ENCODE measurements around the gene ENTPD8. TPM values are rescaled to one million over a fixed set of nuclear protein-coding genes. Genes with fewer than 3 reads are reported as not detected.

The ENTPD8 gene
- total RNA-seq, 2 experiments from 2014 or later, result not detected

GRCh38 chr9:137416006-137416562 lies 25.1 kb downstream of the ENTPD8 start:
- ChIA-PET POLR2A (no interaction called here), CTCF (no interaction called here)
- Mint-ChIP-seq H3K36me3 (ENCODE audit: low read depth) (no peaks in the 10 kb centered on the region), H3K4me1 (ENCODE audit: low read depth) (peaks cover 6% of the 10 kb centered on the region), H3K27me3 (no peaks in the 10 kb centered on the region), H3K4me3 (no peak overlapping the region), H3K9me3 (no peaks in the 10 kb centered on the region), H3K27ac (no peak overlapping the region)
- TF ChIP-seq, protein P1, sequence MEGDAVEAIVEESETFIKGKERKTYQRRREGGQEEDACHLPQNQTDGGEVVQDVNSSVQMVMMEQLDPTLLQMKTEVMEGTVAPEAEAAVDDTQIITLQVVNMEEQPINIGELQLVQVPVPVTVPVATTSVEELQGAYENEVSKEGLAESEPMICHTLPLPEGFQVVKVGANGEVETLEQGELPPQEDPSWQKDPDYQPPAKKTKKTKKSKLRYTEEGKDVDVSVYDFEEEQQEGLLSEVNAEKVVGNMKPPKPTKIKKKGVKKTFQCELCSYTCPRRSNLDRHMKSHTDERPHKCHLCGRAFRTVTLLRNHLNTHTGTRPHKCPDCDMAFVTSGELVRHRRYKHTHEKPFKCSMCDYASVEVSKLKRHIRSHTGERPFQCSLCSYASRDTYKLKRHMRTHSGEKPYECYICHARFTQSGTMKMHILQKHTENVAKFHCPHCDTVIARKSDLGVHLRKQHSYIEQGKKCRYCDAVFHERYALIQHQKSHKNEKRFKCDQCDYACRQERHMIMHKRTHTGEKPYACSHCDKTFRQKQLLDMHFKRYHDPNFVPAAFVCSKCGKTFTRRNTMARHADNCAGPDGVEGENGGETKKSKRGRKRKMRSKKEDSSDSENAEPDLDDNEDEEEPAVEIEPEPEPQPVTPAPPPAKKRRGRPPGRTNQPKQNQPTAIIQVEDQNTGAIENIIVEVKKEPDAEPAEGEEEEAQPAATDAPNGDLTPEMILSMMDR (IDR thresholded peaks at IDR 0.05), result no peak
- Histone ChIP-seq H3K36me3 (ENCODE audit: insufficient read depth, low read length) (no peaks in the 10 kb centered on the region), H3K27ac (ENCODE audit: low read depth in 1 of 2, low read length in 2 of 2) (no peak overlapping the region), H3K9me3 (ENCODE audit: control insufficient read depth in 1 of 2, insufficient read depth in 1 of 2, low read length in 2 of 2) (no peaks in the 10 kb centered on the region), H3K27me3 (ENCODE audit: control insufficient read depth in 1 of 2, insufficient read depth in 2 of 2, low read length in 2 of 2) (no peaks in the 10 kb centered on the region), H3K4me1 (ENCODE audit: insufficient read depth, low read length) (peaks cover 10% of the 10 kb centered on the region), H3K4me3 (ENCODE audit: low read length) (no peak overlapping the region)
- intact Hi-C loops (cut with DNase I, micrococcal nuclease), result no loop called here
- DNase-seq, result no peak
- no peak for ATAC-seq (ENCODE audit: poor library complexity)

DNA sequence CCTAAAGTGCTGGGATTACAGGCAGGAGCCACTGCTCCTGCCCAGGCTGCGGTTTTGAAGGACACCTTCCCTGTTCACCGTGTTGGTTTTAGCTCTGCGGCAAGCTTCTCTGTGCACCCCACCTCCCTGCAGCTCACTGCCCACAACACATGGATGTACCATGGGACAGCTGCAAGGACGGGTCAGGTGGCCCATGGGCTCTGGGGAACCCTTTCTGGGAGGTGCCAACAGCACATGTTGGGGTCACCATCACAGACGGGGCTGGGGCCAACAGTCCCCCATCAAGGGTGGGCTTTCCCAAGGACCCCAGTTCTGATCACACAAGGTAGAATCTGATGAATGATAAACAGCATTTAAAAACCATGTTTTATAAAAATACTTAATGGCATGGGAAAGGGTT lies 25.7 kb downstream of the ENTPD8 start:
- intact Hi-C loops (cut with DNase I, micrococcal nuclease), result no loop called here
- no peak overlapping the region for H3K27ac Mint-ChIP-seq
- CTCF ChIA-PET, result no interaction called here

DNA sequence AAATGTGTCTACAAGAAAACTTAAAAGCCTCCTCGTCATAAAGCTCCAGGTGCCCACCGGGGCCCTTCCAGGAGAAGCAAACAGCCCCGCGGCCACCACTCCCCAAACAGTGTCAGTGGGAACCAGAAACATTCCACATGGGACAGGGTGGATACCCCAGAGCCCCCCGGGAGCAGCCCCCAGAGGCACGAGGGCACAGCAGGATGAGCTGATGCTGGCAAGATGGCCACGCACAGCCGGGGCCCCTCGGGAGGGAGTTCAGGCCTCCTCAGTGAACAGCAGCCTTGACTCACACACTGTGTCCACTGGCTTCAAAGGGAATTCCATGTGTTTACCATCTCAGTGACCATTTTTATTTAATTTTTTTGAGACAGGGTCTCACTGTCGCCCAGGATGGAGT lies 28.7 kb downstream of the ENTPD8 start:
- no peak overlapping the region for H3K4me3 Mint-ChIP-seq
- peaks cover 0 to under 1% of the 10 kb centered on the region in 2 experiments for H3K27me3 ChIP-seq (ENCODE audit: control insufficient read depth in 1 of 2, insufficient read depth in 2 of 2, low read length in 2 of 2)
- ATAC-seq (ENCODE audit: poor library complexity) (no peak), DNase-seq (no peak)
- no peaks in the 10 kb centered on the region for H3K36me3 ChIP-seq (ENCODE audit: insufficient read depth, low read length)
- no peaks in the 10 kb centered on the region for H3K36me3 Mint-ChIP-seq (ENCODE audit: low read depth)
- no peak overlapping the region for H3K27ac ChIP-seq (ENCODE audit: low read depth in 1 of 2, low read length in 2 of 2)
- ChIA-PET CTCF (no interaction called here), POLR2A (interaction anchor here (0.6 to 1.0 kb wide), 2 partner anchors 10 to 15 kb away, joined by 4 read pairs; partner anchors contain the start of genes EXD3 and NOXA1)
- peaks cover 19% of the 10 kb centered on the region for H3K4me1 ChIP-seq (ENCODE audit: insufficient read depth, low read length)
- H3K4me1 Mint-ChIP-seq (ENCODE audit: low read depth), result peaks cover 6% of the 10 kb centered on the region
- no peak overlapping the region for H3K27ac Mint-ChIP-seq
- TF ChIP-seq, protein P1 (IDR thresholded peaks at IDR 0.05), result no peak
- H3K9me3 Mint-ChIP-seq, result no peaks in the 10 kb centered on the region
- peaks cover 5% of the 10 kb centered on the region for H3K27me3 Mint-ChIP-seq
- no peak overlapping the region for H3K4me3 ChIP-seq (ENCODE audit: low read length)
- intact Hi-C loops (cut with DNase I, micrococcal nuclease), result no loop called here
- H3K9me3 ChIP-seq (ENCODE audit: control insufficient read depth in 1 of 2, insufficient read depth in 1 of 2, low read length in 2 of 2), result no peaks in the 10 kb centered on the region

More for the DNA sequence above, 25.7 kb downstream of the ENTPD8 start:
- no peaks in the 10 kb centered on the region for H3K27me3 ChIP-seq (ENCODE audit: control insufficient read depth in 1 of 2, insufficient read depth in 2 of 2, low read length in 2 of 2)
- H3K27ac ChIP-seq (ENCODE audit: low read depth in 1 of 2, low read length in 2 of 2), result no peak overlapping the region
- ATAC-seq (ENCODE audit: poor library complexity) (no peak), DNase-seq (no peak)
- Mint-ChIP-seq H3K4me1 (ENCODE audit: low read depth) (peaks cover 6% of the 10 kb centered on the region), H3K36me3 (ENCODE audit: low read depth) (no peaks in the 10 kb centered on the region), H3K4me3 (no peak overlapping the region), H3K9me3 (no peaks in the 10 kb centered on the region), H3K27me3 (no peaks in the 10 kb centered on the region)
- H3K4me3 ChIP-seq (ENCODE audit: low read length), result no peak overlapping the region
- H3K36me3 ChIP-seq (ENCODE audit: insufficient read depth, low read length), result no peaks in the 10 kb centered on the region
- peaks cover 16% of the 10 kb centered on the region for H3K4me1 ChIP-seq (ENCODE audit: insufficient read depth, low read length)
- H3K9me3 ChIP-seq (ENCODE audit: control insufficient read depth in 1 of 2, insufficient read depth in 1 of 2, low read length in 2 of 2), result no peaks in the 10 kb centered on the region
- TF ChIP-seq, protein P1 (IDR thresholded peaks at IDR 0.05), result no peak
- POLR2A ChIA-PET, result no interaction called here

Measured in CD4-positive, alpha-beta T cell (primary cell).